GM12891 (cell line): ENCODE measurements around the gene RAD50.

Source experiments
- DNase-seq: peaks from one replicate; pipeline ENCODE4 v3.0.0; 2011; ENCODE audit warnings: low spot score; ENCODE audit not compliant: insufficient read length
- FAIRE-seq: peaks from 2 replicates; lab custom pipeline; 2011; peaks lifted over from hg19 to GRCh38; lab: Jason Lieb, UNC
- PAX5 ChIP-seq: IDR thresholded peaks from 2 replicates; pipeline ENCODE4 v1.6.1; 2011; ENCODE audit warnings: low read length, moderate library complexity, mild to moderate bottlenecking; ENCODE audit not compliant: insufficient read depth, severe bottlenecking
- POLR2A ChIP-seq: IDR thresholded peaks from 2 replicates; pipeline ENCODE4 v1.6.1; 2011; ENCODE audit warnings: low read depth, low read length, control low read depth
- POLR2AphosphoS5 ChIP-seq: IDR thresholded peaks from 2 replicates; pipeline ENCODE4 v1.6.1; 2011; ENCODE audit warnings: low read depth, low read length, control low read depth
- POU2F2 ChIP-seq: IDR thresholded peaks from 2 replicates; pipeline ENCODE4 v1.6.1; 2011; ENCODE audit warnings: low read depth, mild to moderate bottlenecking, control low read depth, low read length, moderate library complexity
- SPI1 ChIP-seq: IDR thresholded peaks from 2 replicates; pipeline ENCODE4 v1.6.1; 2011; ENCODE audit warnings: low read depth, low read length, control low read depth
- TAF1 ChIP-seq: IDR thresholded peaks from 2 replicates; pipeline ENCODE4 v1.6.1; 2011; ENCODE audit warnings: low read depth, low read length, control low read depth

RAD50 gene

DNA sequence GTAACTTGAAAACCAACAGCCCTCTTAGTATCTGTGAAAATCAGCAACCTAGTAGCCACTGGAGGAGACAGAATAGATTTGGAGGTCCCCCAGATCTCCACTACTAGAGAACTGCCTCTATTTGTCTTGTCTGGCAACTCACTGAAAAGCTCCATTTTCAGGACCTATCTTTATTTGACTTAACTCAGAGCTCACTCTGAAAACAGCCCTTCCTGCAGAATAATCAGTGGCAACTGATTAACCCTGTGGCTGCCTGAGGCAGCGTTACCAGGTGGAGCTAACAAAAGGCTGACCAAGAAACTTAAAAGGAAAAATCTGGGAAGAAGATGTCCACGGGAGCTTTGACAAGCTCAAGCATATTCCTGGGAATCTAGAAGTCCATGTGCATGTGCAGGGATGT lies 90.7 kb downstream of the RAD50 start:
- FAIRE-seq (no peak), DNase-seq (no peak)
- TF ChIP-seq SPI1, result no peak
- TF ChIP-seq PAX5, result no peak
- TF ChIP-seq POU2F2, result no peak
- no peak for TF ChIP-seq TAF1
- no peak for TF ChIP-seq POLR2AphosphoS5
- no peak for TF ChIP-seq POLR2A

DNA sequence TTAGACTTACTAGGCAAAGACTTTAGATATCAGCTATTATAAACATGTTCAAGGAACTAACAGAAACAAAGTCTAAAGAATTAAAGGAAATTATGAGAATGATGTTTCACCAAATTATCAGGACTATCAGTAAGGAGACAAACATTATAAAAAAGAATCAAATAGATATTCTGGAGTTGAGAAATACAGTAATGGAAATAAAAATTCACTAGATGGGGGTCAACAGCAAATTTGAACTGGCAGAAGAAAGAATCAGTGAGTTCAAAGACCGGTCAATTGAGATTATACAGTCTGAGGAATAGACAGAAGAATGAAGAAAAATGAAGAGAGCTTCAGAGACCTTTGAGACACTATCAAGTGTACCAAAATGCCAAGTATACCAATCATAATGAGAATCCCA lies 91.6 kb downstream of the RAD50 start:
- TF ChIP-seq POLR2A (no peak), PAX5 (no peak), TAF1 (no peak), POU2F2 (no peak), SPI1 (no peak), POLR2AphosphoS5 (no peak)
- DNase-seq, result no peak
- FAIRE-seq, result no peak

DNA sequence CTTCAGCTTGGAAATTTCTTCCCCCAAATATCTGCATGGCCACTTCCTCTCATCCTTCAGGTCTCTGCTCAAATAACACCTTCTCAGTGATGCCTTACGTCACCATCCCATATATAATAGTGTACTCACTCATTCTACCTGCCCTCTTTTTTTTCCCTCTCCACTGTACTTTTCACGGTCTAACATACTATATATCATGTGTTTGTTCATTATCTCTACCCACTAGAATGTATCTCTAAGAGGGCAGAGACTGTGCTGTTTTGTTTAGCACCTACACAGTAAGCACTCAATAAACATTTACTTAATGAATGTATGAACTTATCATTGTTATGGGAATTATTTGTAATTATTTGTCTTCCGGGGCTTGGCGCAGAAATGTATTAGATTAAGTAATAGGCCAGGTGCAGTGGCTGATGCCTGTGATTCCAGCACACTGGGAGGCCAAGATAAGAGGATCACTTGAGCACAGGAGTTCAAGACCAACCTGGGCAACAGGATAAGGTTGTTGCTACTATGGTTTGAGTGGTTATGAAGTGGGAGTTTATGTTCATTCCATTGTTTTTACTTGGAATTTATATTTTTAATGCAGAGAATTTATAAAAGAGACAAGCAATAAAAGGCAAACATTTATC lies 95.2 kb downstream of the RAD50 start:
- TF ChIP-seq PAX5 (no peak), POU2F2 (no peak), SPI1 (no peak), POLR2A (no peak)
- FAIRE-seq, result peak; percentile 28
- no peak for DNase-seq

DNA sequence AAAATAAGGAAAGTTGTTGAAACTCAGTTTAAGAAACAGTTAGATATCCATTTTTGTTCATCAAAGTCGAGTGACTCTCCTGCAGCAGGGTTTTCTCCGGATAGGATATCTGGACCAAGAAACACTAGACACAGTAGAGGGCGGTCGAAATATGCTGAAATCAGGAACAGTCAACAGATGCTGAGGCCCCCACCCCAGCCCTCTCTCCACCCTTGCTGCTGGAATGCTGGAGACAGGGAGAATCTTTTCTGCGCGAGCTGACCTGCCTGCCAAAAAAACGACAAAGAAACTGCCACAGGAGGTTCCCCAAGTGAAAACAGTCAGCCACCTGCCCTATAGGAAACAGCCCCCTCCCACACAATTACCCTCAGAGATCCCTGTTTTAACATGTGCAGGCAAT lies 96.9 kb downstream of the RAD50 start:
- TF ChIP-seq TAF1 (no peak), PAX5 (no peak), POLR2A (no peak), POU2F2 (no peak), SPI1 (no peak), POLR2AphosphoS5 (no peak)
- FAIRE-seq, result no peak

DNA sequence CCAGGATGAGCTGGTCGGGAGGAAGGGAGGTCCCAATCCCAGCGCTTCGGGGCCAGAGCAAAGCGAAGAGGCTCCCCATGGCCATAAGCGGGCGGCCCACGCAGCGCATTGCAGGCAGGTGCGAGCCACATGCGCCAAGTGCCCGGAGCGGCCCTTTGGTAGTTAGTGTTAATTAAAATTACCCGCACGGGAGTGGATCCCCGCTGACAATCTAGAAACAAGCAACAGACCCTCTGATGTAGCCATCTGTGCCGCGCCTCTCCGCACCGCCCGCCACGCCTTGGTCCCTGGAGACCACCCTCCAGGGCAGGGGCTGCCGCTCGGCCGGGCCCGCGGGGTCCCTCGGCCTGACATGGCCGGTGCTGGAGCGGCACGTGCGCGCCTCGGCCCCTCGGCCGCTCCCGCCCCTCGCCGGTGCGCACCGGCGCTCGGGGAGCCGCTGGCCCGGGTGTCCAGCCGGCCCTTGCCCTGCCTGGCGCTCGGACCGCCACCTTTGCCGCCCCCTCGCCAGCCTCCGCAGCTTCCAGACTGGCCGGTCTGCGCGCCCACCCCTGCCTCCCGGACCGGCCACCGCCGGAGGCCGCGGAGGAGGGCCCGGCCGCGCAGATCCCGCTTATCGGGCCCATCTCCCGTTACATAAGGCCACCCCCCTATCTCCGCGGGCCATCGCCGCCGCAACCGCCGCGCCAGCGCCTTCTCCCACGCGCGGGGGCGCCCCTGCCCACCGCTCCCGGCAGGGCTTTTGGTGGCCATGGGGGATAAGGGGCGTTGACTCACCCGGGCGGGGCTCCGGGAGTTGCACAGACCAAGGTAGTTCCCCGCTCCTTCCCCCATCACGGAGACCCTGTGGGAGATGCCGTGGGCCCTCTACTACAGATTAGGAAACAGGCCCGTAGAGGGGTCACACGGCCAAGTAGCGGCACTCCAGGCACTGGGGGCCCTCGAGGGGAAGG lies 99.3 kb downstream of the RAD50 start:
- peak; percentile 28 for FAIRE-seq
- TF ChIP-seq POU2F2 (no peak), POLR2A (no peak), SPI1 (no peak), POLR2AphosphoS5 (no peak), TAF1 (no peak), PAX5 (no peak)
- no peak for DNase-seq

More for the DNA sequence above, 96.9 kb downstream of the RAD50 start:
- no peak for DNase-seq

DNA sequence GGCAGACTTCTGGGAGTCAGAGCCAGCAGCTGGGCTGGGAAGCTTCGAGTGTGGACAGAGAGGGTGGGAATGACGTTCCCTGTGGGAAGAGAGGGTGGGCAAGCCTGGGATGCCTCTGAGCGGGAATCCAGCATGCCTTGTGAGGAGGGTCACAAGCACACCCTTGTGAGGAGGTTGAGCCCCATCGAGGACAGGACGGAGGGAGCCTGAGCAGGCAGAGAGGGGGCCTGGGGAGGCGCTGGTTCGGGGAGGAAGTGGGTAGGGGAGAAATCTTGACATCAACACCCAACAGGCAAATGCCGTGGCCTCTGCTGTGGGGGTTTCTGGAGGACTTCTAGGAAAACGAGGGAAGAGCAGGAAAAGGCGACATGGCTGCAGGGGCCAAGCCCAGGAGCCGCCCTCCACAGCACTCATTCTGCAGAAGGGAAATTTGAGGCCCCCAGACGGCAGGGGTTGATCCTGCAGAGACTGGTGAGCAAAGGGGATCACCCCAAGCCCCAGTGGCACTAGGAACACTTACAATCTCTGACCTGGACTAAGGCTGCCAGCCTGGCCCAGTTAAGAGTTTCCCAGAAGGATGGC lies 100.1 kb downstream of the RAD50 start:
- TF ChIP-seq SPI1 (peak; percentile 61), POLR2A (no peak)
- DNase-seq (no peak), FAIRE-seq (peak; percentile 57)

DNA sequence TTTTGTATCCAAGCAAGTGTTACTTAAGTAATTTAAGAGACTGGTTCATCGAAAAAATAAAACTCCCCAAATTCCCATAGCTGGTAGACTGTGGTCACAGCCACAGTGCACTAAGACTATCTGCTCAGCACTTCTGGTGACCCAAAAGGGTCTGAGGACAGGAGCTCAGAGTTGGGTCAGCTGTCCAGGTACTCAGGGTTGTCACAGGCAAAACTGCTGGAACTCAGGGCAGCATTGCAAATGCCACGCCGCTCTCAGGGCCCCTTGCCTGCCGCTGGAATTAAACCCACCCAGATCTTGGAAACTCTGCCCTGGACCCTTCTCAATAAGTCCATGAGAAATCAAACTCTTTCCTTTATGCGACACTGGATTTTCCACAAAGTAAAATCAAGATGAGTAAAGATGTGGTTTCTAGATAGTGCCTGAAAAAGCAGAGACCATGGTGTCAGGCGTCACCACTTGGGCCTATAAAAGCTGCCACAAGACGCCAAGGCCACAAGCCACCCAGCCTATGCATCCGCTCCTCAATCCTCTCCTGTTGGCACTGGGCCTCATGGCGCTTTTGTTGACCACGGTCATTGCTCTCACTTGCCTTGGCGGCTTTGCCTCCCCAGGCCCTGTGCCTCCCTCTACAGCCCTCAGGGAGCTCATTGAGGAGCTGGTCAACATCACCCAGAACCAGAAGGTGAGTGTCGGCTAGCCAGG lies 101.1 kb downstream of the RAD50 start, which contains the start of gene IL13:
Gene IL13 (plus strand): TSS at position 498 of the 705 bp plus-strand sequence. CDS start 14 bp downstream, at position 512.
- DNase-seq (no peak), FAIRE-seq (no peak)
- TF ChIP-seq POU2F2 (no peak), POLR2A (no peak), SPI1 (no peak), PAX5 (no peak), POLR2AphosphoS5 (no peak), TAF1 (no peak)

DNA sequence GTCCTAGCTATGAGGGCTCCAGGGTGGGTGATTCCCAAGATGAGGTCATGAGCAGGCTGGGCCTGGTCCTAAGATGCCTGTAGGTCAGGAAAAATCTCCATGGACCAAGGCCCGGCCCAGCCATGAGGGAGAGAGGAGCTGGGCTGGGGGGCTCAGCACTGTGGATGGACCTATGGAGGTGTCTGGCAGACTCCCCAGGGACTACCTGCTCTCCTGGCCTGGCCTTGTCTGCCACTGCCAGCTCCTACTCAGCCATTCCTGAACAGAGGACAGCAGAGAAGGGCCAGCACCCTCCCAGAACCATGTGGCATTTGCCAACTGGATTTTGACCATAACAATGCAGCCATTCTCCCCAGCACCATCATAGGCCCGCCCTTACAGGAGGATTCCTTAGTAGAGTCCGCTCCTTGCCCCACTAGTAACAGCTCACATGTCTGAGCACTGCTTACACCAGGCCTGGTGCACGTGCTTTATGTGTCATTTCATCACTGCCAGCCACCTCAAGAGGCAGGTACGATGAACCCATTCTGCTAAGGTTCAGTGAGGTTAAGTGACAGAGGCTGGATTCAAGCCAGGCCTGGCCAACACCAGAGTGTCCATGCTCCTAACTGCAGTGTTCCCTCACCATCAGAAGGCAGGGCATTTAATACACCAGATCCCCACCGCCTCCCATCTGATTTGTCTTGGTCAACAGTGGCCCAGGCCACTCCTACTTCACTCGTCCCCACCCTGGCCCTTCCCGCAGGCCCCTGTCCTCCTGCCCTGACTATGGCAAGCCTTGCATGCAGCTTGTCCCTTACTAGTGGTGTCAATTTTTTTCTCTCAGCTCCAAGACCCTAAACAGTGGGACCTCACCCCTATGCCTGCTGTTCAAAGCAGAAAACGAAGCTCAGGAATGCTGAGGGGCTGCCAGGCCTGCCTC lies 101.9 kb downstream of the RAD50 start:
- no peak for TF ChIP-seq SPI1
- no peak for TF ChIP-seq POLR2AphosphoS5
- no peak for TF ChIP-seq PAX5
- TF ChIP-seq POLR2A, result no peak
- TF ChIP-seq POU2F2, result no peak
- DNase-seq, result no peak
- FAIRE-seq, result no peak
